ENCODE data around the gene SMYD4.

- TF ChIP-seq CTCF (IDR thresholded peaks at IDR 0.05) (no peak), POLR2A (IDR thresholded peaks at IDR 0.05) (no peak), EP300 (IDR thresholded peaks at IDR 0.05) (no peak)
Measured at GRCh38 chr17:1732241-1732832, 97.4 kb downstream of the SMYD4 start.
